Measurements from ENCODE around the gene CCDC80. TPM values are rescaled to one million over a fixed set of nuclear protein-coding genes. Genes with fewer than 3 reads are reported as not detected.

The CCDC80 gene, protein sequence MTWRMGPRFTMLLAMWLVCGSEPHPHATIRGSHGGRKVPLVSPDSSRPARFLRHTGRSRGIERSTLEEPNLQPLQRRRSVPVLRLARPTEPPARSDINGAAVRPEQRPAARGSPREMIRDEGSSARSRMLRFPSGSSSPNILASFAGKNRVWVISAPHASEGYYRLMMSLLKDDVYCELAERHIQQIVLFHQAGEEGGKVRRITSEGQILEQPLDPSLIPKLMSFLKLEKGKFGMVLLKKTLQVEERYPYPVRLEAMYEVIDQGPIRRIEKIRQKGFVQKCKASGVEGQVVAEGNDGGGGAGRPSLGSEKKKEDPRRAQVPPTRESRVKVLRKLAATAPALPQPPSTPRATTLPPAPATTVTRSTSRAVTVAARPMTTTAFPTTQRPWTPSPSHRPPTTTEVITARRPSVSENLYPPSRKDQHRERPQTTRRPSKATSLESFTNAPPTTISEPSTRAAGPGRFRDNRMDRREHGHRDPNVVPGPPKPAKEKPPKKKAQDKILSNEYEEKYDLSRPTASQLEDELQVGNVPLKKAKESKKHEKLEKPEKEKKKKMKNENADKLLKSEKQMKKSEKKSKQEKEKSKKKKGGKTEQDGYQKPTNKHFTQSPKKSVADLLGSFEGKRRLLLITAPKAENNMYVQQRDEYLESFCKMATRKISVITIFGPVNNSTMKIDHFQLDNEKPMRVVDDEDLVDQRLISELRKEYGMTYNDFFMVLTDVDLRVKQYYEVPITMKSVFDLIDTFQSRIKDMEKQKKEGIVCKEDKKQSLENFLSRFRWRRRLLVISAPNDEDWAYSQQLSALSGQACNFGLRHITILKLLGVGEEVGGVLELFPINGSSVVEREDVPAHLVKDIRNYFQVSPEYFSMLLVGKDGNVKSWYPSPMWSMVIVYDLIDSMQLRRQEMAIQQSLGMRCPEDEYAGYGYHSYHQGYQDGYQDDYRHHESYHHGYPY
- total RNA-seq: 11.6 and 12.2 TPM in 2 replicates

DNA sequence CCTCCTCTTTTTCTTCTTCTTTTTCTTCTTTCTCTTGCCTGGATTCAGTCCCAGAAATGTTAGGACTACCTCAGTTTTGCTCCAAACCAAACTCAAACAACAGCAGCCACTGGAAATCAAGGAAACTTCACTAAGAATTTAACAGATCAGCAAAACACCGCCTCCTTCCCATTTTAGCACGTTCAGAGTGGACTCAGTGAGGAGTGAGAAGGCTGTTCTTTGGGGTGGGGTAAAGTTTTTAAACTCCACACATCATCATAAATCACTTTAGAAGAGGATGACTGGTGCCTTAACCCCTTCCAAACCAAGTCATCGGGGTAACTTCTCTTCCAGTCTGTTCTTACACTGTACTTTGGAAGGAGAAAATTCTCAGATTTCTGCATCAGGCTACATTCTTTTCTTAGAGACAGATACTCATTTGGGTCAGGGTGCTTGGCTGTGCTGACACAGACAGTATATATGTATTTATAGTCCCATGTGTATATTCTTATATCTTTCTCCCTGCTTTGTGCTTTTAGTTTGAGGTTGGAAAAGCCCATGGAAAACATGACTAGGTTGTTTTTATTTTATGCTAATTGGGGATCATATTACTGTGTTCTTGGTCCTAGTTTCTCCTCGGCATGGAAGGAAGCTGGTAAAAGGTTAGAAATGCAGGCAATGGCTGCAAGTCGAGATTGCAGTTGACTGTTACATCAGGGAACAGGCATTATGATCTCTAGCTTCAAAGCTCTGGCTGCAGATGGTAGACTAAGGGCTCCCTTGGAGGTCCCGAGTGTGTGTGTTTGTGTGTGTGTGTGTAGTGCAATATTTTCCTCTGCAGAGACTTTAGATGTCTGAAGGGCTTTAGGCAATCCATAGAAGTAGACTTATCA lies at the start of gene CCDC80:
TSS of gene CCDC80 (minus strand) at position 214 of the 872 bp plus-strand sequence. CDS start 1,238 bp downstream, outside the sequence.
- H3K4me3 ChIP-seq (ENCODE audit: low read depth, low read length): peak within 1 kb of the TSS; percentile 58
- DNase-seq (ENCODE audit: low read depth): peak; percentile 90
- TF ChIP-seq, protein P1, sequence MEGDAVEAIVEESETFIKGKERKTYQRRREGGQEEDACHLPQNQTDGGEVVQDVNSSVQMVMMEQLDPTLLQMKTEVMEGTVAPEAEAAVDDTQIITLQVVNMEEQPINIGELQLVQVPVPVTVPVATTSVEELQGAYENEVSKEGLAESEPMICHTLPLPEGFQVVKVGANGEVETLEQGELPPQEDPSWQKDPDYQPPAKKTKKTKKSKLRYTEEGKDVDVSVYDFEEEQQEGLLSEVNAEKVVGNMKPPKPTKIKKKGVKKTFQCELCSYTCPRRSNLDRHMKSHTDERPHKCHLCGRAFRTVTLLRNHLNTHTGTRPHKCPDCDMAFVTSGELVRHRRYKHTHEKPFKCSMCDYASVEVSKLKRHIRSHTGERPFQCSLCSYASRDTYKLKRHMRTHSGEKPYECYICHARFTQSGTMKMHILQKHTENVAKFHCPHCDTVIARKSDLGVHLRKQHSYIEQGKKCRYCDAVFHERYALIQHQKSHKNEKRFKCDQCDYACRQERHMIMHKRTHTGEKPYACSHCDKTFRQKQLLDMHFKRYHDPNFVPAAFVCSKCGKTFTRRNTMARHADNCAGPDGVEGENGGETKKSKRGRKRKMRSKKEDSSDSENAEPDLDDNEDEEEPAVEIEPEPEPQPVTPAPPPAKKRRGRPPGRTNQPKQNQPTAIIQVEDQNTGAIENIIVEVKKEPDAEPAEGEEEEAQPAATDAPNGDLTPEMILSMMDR (conservative IDR thresholded peaks at IDR 0.05; ENCODE audit: low read depth, low read length): no peak

DNA sequence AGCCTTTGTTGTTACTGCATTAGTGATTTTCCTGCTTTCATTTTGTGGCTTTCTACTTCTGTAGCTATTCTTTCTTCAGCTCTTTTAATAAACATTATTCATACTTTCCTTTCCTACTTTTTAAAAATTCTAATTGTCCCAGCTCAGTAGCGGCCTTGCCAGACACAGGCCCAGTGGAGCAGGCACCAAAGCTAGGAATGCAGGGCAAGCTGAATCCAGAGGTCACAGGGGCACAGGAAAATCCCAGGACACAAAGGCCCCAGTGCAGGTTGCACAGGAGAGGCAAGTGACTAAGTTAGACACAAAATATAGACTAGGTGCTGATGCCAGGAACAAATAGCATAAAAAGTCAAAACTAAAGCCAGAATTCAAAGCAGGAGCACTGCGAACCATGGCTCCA lies 49.0 kb upstream of the CCDC80 start:
- no peak overlapping the region for H3K4me3 ChIP-seq (ENCODE audit: low read depth, low read length)
- DNase-seq (ENCODE audit: low read depth): no peak
- TF ChIP-seq, protein P1 (conservative IDR thresholded peaks at IDR 0.05; ENCODE audit: low read depth, low read length): no peak

DNA sequence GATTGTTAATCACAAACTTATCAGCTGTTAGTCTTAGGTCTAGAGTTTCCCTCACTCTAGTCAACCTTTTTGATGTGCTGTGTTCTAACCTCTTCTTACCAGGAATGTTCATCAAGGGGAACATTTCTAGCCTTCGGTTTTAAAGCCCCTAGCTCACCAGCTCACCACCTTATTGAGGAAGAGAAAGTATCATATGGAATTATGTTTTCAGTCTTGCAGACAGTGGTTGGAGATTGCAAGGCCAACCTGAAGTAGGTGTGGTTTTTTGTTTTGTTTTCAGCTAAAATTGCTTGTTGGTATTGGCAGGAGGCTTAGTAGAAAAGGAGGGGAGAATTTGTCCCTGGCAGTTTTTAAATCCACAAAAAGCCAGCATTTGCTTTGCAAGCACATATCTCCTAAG lies 48.4 kb upstream of the CCDC80 start:
- H3K4me3 ChIP-seq (ENCODE audit: low read depth, low read length): no peak overlapping the region
- no peak for DNase-seq (ENCODE audit: low read depth)
- TF ChIP-seq, protein P1 (conservative IDR thresholded peaks at IDR 0.05; ENCODE audit: low read depth, low read length): no peak

DNA sequence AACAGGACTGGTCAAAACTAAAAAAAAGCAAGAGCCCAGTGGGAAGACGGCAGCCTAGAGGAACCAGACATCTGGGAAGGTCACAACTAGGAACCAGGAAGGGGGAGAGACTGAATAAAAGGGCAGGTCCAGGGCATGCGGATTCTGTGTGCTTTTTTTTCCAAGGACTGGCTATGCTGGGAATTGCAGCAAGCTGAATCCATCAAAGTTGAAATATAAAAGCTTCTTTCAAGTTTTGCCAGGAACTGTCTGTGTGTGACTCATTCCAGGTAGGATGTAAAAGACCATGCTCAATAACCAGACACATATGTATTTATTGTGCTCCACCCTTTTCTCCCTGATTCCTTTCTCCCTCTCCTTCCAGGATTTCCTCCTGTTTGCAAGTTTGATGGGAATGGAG lies 47.9 kb upstream of the CCDC80 start:
- DNase-seq (ENCODE audit: low read depth): no peak

DNA sequence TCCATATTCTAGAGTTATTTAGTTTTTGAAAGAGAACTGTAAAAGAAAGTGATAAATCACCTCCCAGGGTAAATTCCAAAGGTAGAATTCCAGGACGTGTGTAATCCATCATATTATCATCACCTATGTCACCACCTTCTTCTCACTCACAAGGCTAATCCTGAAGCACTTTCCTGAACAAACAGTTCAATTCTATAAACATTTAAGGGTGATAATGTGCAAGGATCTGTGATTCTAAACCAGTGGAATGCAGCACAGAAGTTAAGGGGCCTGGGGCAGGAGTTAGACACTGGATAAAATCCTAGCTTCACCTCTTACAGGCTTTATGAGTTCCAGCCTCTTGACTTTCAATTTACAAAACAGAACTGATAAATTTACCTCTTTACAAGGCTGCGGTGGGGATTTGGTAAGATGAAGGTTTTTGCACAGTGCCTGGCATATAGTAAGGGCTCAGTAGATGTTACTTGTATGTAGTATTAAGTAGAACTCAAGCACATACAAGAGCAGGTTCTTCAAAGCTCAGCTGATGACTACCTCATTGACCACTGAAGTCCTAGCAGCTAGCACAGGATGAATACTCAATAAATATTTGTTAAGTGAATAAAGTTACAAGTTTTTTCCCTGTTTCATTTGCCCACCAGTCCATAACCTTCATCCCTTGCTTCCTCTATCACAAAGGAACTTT lies 47.3 kb upstream of the CCDC80 start:
- TF ChIP-seq, protein P1 (conservative IDR thresholded peaks at IDR 0.05; ENCODE audit: low read depth, low read length): no peak
- DNase-seq (ENCODE audit: low read depth): no peak
- H3K4me3 ChIP-seq (ENCODE audit: low read depth, low read length): no peak overlapping the region

More for the DNA sequence above, 47.9 kb upstream of the CCDC80 start:
- TF ChIP-seq, protein P1 (conservative IDR thresholded peaks at IDR 0.05; ENCODE audit: low read depth, low read length): no peak
- H3K4me3 ChIP-seq (ENCODE audit: low read depth, low read length): no peak overlapping the region

DNA sequence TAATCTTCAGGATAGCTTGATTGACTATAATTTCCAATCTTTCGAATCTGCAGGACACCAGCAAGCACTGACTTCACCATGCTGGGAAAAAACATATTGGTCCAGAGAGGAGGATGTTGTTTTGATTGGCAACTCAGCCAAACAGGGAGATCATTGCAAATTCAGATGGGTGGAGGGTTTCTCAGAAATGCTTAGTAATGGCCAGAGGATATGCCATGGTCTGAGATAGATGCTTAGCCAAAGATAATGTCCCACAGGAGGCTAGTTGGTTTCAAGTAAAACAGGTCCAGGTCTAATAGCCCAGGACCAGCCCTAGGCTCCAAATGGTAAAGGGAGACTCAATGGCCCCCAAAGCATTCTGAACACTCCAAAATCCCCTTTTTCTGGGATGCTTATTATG lies 46.7 kb upstream of the CCDC80 start:
- TF ChIP-seq, protein P1 (conservative IDR thresholded peaks at IDR 0.05; ENCODE audit: low read depth, low read length): no peak
- DNase-seq (ENCODE audit: low read depth): no peak
- no peak overlapping the region for H3K4me3 ChIP-seq (ENCODE audit: low read depth, low read length)
